VCaP (cell line): ENCODE measurements around the gene ISM2.

Experiments
- H3K27ac ChIP-seq: fragments of 450-650 bp; 2 replicates; pipeline ENCODE4 v1.5.1; 2017
- TF ChIP-seq, protein P1 (sequence below): fragments of 450-650 bp; conservative IDR thresholded peaks from 2 replicates; pipeline ENCODE4 v1.5.1; 2017; ENCODE audit warnings: mild to moderate bottlenecking, moderate library complexity

ISM2 gene

GRCh38 chr14:77439861-77440260 lies 58.8 kb downstream of the ISM2 start:
- TF ChIP-seq, protein P1, sequence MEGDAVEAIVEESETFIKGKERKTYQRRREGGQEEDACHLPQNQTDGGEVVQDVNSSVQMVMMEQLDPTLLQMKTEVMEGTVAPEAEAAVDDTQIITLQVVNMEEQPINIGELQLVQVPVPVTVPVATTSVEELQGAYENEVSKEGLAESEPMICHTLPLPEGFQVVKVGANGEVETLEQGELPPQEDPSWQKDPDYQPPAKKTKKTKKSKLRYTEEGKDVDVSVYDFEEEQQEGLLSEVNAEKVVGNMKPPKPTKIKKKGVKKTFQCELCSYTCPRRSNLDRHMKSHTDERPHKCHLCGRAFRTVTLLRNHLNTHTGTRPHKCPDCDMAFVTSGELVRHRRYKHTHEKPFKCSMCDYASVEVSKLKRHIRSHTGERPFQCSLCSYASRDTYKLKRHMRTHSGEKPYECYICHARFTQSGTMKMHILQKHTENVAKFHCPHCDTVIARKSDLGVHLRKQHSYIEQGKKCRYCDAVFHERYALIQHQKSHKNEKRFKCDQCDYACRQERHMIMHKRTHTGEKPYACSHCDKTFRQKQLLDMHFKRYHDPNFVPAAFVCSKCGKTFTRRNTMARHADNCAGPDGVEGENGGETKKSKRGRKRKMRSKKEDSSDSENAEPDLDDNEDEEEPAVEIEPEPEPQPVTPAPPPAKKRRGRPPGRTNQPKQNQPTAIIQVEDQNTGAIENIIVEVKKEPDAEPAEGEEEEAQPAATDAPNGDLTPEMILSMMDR = no peak
- H3K27ac ChIP-seq = no peak overlapping the region

GRCh38 chr14:77438596-77438995 lies 60.0 kb downstream of the ISM2 start:
- H3K27ac ChIP-seq = no peak overlapping the region
- TF ChIP-seq, protein P1 = no peak

DNA sequence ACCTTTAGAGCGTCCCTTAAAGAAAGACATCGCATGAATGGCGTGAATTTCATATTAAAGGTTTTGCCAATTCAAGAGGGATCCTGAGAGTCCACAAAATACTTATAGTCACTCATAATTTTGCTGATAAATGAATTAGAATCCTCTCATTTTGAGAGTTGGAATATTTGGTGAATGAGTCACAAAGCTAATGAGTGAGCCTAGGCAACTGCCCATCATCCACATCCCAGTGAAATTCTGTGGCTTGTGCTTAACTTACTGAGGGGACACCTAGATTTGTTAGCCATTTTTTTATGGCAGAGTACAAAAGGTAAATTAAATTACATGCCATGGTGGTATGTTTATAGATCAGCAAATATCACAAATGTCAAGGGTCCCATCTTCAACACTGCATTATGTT lies 62.6 kb downstream of the ISM2 start:
- H3K27ac ChIP-seq = no peak overlapping the region
- TF ChIP-seq, protein P1 = no peak

GRCh38 chr14:77426396-77426795 lies 72.2 kb downstream of the ISM2 start:
- TF ChIP-seq, protein P1 = no peak
- H3K27ac ChIP-seq = no peak overlapping the region

DNA sequence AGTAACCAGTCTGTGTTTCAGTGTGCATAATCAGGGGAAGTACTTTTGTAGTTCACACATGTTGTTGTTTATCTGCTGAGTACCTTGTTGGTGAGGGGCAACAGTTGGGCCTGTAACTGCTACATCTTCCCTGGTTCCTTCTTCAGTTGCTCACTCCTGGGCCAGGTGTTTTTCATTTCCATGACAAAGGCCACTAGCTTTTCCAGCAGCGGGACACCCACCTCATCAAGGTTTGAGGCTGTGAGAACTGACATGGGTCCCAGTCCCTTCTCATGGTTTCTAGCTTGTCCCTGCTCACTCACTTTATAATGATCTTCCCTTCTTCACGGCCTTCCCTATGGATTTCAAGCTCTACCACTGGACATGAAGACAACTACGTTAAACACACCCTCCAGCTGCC lies 73.8 kb downstream of the ISM2 start:
- H3K27ac ChIP-seq = no peak overlapping the region
- TF ChIP-seq, protein P1 = no peak
